Measurements from ENCODE around the gene NRXN3. TPM values are rescaled to one million over a fixed set of nuclear protein-coding genes. Genes with fewer than 3 reads are reported as not detected.

NRXN3 gene
- total RNA-seq, 1 experiment from 2014 or later: not detected

DNA sequence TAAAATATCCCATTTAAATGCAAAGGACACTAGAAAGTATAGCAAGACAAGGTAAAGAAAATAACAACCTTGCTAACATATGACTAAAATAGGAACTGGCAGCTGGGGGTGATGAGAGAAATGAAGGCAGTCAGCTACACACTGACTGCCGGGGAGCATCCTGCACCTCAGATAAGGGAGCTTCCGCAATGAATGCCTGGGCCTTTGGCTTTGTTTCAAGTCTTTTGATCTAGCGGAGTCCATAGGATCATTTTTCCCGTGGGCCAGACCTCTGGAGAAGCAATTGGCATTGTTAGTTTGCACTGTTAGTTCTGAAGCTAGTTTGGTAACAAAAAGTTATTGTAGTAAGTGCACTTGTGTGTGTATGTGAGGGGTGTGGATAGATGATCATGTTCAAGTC lies 1401.2 kb downstream of the NRXN3 start:
- TF ChIP-seq SIN3A (IDR thresholded peaks at IDR 0.05; ENCODE audit: borderline replicate concordance, insufficient read depth, low read depth, low read length) (no peak), POLR2AphosphoS5 (IDR thresholded peaks at IDR 0.05; ENCODE audit: low read depth, low read length) (no peak), TCF7L2 (IDR thresholded peaks at IDR 0.05; ENCODE audit: low read depth, low read length) (no peak)
- TF ChIP-seq, protein P1, sequence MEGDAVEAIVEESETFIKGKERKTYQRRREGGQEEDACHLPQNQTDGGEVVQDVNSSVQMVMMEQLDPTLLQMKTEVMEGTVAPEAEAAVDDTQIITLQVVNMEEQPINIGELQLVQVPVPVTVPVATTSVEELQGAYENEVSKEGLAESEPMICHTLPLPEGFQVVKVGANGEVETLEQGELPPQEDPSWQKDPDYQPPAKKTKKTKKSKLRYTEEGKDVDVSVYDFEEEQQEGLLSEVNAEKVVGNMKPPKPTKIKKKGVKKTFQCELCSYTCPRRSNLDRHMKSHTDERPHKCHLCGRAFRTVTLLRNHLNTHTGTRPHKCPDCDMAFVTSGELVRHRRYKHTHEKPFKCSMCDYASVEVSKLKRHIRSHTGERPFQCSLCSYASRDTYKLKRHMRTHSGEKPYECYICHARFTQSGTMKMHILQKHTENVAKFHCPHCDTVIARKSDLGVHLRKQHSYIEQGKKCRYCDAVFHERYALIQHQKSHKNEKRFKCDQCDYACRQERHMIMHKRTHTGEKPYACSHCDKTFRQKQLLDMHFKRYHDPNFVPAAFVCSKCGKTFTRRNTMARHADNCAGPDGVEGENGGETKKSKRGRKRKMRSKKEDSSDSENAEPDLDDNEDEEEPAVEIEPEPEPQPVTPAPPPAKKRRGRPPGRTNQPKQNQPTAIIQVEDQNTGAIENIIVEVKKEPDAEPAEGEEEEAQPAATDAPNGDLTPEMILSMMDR (IDR thresholded peaks at IDR 0.05): no peak
- TF ChIP-seq, protein P2, sequence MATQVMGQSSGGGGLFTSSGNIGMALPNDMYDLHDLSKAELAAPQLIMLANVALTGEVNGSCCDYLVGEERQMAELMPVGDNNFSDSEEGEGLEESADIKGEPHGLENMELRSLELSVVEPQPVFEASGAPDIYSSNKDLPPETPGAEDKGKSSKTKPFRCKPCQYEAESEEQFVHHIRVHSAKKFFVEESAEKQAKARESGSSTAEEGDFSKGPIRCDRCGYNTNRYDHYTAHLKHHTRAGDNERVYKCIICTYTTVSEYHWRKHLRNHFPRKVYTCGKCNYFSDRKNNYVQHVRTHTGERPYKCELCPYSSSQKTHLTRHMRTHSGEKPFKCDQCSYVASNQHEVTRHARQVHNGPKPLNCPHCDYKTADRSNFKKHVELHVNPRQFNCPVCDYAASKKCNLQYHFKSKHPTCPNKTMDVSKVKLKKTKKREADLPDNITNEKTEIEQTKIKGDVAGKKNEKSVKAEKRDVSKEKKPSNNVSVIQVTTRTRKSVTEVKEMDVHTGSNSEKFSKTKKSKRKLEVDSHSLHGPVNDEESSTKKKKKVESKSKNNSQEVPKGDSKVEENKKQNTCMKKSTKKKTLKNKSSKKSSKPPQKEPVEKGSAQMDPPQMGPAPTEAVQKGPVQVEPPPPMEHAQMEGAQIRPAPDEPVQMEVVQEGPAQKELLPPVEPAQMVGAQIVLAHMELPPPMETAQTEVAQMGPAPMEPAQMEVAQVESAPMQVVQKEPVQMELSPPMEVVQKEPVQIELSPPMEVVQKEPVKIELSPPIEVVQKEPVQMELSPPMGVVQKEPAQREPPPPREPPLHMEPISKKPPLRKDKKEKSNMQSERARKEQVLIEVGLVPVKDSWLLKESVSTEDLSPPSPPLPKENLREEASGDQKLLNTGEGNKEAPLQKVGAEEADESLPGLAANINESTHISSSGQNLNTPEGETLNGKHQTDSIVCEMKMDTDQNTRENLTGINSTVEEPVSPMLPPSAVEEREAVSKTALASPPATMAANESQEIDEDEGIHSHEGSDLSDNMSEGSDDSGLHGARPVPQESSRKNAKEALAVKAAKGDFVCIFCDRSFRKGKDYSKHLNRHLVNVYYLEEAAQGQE (IDR thresholded peaks at IDR 0.05; ENCODE audit: insufficient read depth in 1 of 2, low read depth in 2 of 2, low read length in 1 of 2): no peak
- intact Hi-C loops (cut with micrococcal nuclease; ENCODE audit: unreplicated experiment): no loop called here
- POLR2A ChIA-PET: no interaction called here
- in situ Hi-C loops (cut with HindIII; ENCODE audit: low pct_unique_long_range_greater_than_20kb, low sequenced_read_pairs): no loop called here
- H3K27me3 ChIP-seq (ENCODE audit: control insufficient read depth, insufficient read depth, low read length): no peaks in the 10 kb centered on the region
- no peak overlapping the region for H3K4me3 ChIP-seq (ENCODE audit: low read depth in 2 of 2, low read length in 2 of 2)
- no TSS peak for BruUV-seq (replicated peaks)
- no peaks in the 10 kb centered on the region for H3K36me3 ChIP-seq (ENCODE audit: control insufficient read depth, insufficient read depth, low read length)
- ATAC-seq: no peak
- H3K9me3 ChIP-seq (ENCODE audit: control insufficient read depth, insufficient read depth, low read depth, low read length): no peaks in the 10 kb centered on the region
- CTCF ChIA-PET: no interaction called here
- DNase-seq (ENCODE audit: low read depth, low spot score): no peak
- no peaks in the 10 kb centered on the region for H3K4me1 ChIP-seq (ENCODE audit: control insufficient read depth, insufficient read depth, low read length)
- no peak overlapping the region for H3K27ac ChIP-seq (ENCODE audit: low read length)

DNA sequence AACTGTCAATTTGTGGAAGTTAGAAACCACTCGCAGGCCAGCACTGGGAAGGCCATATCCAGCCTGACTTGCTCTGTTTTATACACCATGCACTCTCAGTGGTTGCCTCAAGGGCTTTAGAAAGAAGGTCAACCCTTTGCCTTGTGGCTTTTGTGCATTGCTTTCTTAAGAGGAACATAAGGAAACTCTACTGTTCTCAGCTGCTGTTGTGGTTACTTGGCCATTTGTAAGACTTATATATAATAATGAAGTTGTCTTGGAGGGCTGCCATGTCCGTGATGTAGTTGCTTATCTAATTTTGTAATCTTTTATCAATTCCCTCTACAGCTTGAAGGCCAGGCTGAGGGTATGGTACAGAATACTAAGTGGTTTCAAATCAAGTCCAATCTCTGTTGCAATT lies 1403.3 kb downstream of the NRXN3 start:
- ChIA-PET CTCF (no interaction called here), POLR2A (no interaction called here)
- TF ChIP-seq, protein P2 (IDR thresholded peaks at IDR 0.05; ENCODE audit: insufficient read depth in 1 of 2, low read depth in 2 of 2, low read length in 1 of 2): no peak
- TF ChIP-seq POLR2AphosphoS5 (IDR thresholded peaks at IDR 0.05; ENCODE audit: low read depth, low read length) (no peak), SIN3A (IDR thresholded peaks at IDR 0.05; ENCODE audit: borderline replicate concordance, insufficient read depth, low read depth, low read length) (no peak), TCF7L2 (IDR thresholded peaks at IDR 0.05; ENCODE audit: low read depth, low read length) (no peak)
- TF ChIP-seq, protein P1 (IDR thresholded peaks at IDR 0.05): no peak
- H3K4me1 ChIP-seq (ENCODE audit: control insufficient read depth, insufficient read depth, low read length): no peaks in the 10 kb centered on the region
- H3K27ac ChIP-seq (ENCODE audit: low read length): no peak overlapping the region
- no peak overlapping the region for H3K4me3 ChIP-seq (ENCODE audit: low read depth in 2 of 2, low read length in 2 of 2)
- no TSS peak for BruUV-seq (replicated peaks)
- H3K27me3 ChIP-seq (ENCODE audit: control insufficient read depth, insufficient read depth, low read length): no peaks in the 10 kb centered on the region
- ATAC-seq: no peak
- no peaks in the 10 kb centered on the region for H3K9me3 ChIP-seq (ENCODE audit: control insufficient read depth, insufficient read depth, low read depth, low read length)
- in situ Hi-C loops (cut with HindIII; ENCODE audit: low pct_unique_long_range_greater_than_20kb, low sequenced_read_pairs) (no loop called here), intact Hi-C loops (cut with micrococcal nuclease; ENCODE audit: unreplicated experiment) (no loop called here)
- H3K36me3 ChIP-seq (ENCODE audit: control insufficient read depth, insufficient read depth, low read length): no peaks in the 10 kb centered on the region
- no peak for DNase-seq (ENCODE audit: low read depth, low spot score)

All from Panc1 (cell line).